Measurements from ENCODE around the gene DNHD1. TPM values are rescaled to one million over a fixed set of nuclear protein-coding genes. Genes with fewer than 3 reads are reported as not detected.
A peak's percentile ranks its signal among the peaks of the same experiment; 100 is the strongest.

Gene DNHD1
- total RNA-seq, 4 donors from 2014 or later: 3.4 to 10.5 (median 4.3) TPM

DNA sequence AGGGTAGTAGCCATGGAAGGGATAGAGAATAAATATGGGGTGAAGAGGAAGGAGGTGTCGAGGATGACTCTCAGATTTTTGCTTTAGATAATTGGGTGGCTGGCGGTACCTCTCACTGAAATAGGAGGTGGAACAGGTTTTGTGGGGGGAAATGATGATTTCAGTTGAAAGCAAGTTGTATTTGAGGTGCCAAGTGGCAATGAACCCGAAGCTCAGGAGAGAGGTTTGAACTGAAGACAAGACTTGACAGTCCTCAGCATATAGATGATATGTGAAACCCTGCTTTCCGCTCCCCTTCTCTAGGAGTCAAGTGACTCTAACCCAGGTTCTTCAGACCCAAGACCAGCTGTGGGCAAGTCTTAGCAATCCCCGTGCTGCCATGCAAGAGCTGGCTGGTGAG is 72.6 kb downstream of the DNHD1 start:
- Histone ChIP-seq H3K27me3 (no peaks in the 10 kb centered on the region), H3K36me3 (peaks cover 0 to 4% of the 10 kb centered on the region in 2 donors), H3K4me1 (peaks cover 25 to 28% of the 10 kb centered on the region in 2 donors), H3K27ac (peak overlapping the region in 2 of 4 donors; percentile 80 to 86), H3K4me3 (no peak overlapping the region), H3K9me3 (no peaks in the 10 kb centered on the region)
- DNase-seq: no peak
- TF ChIP-seq POLR2A (IDR thresholded peaks at IDR 0.05): no peak
- TF ChIP-seq, protein P1, sequence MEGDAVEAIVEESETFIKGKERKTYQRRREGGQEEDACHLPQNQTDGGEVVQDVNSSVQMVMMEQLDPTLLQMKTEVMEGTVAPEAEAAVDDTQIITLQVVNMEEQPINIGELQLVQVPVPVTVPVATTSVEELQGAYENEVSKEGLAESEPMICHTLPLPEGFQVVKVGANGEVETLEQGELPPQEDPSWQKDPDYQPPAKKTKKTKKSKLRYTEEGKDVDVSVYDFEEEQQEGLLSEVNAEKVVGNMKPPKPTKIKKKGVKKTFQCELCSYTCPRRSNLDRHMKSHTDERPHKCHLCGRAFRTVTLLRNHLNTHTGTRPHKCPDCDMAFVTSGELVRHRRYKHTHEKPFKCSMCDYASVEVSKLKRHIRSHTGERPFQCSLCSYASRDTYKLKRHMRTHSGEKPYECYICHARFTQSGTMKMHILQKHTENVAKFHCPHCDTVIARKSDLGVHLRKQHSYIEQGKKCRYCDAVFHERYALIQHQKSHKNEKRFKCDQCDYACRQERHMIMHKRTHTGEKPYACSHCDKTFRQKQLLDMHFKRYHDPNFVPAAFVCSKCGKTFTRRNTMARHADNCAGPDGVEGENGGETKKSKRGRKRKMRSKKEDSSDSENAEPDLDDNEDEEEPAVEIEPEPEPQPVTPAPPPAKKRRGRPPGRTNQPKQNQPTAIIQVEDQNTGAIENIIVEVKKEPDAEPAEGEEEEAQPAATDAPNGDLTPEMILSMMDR (IDR thresholded peaks at IDR 0.05 in 4 of 5, conservative IDR thresholded peaks at IDR 0.05 in 1 of 5): no peak
- in situ Hi-C loops (cut with MboI; ENCODE audit: low sequenced_read_pairs in 4 of 4): no loop called here
- intact Hi-C loops (cut with DNase I; ENCODE audit: low total_unique reads): no loop called here
- no peak for ATAC-seq

DNA sequence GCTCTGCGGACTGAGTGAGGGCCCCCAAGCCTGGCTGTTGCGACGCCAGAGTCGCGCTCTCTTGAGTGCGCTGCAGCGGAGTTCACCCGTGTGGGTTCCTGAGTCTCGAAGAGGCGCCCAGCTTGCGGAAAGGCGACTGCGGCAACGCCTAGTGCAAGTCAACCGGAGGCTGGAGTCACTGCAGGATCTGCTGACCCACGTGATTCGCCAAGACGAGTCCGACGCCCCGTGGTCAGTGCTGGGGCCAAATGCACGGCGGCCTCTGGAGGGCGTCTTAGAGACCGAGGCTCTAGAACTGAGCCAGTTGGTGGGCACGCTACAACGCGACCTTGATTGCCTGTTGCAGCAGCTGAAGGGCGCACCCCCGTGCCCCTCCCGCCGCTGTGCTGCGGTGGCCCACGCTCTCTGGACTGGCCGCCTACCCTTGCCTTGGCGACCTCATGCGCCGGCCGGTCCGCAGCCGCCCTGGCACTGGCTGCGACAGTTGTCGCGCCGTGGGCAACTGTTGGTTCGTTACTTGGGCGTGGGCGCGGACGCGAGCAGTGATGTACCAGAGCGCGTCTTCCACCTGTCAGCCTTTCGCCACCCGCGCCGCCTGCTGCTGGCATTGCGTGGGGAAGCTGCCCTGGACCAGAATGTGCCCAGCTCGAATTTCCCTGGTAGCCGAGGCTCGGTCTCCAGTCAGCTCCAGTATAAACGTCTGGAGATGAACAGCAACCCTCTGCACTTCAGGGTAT is 73.8 kb downstream of the DNHD1 start:
- H3K9me3 ChIP-seq: no peaks in the 10 kb centered on the region
- intact Hi-C loops (cut with DNase I; ENCODE audit: low total_unique reads) (loop anchor here (1.0 kb wide), 1 partner anchor 31 kb away; no protein-coding TSS in a partner anchor), in situ Hi-C loops (cut with MboI; ENCODE audit: low sequenced_read_pairs in 4 of 4) (no loop called here)
- DNase-seq (peak in 1 of 2 donors; percentile 89), ATAC-seq (peak in 1 of 2 donors; percentile 69)
- peak overlapping the region in 3 of 4 donors; percentile 74 to 86 (median 80) for H3K27ac ChIP-seq
- H3K27me3 ChIP-seq: no peaks in the 10 kb centered on the region
- peaks cover 0 to 3% of the 10 kb centered on the region in 2 donors for H3K36me3 ChIP-seq
- peak overlapping the region in 2 of 4 donors; percentile 8 to 35 for H3K4me3 ChIP-seq
- H3K4me1 ChIP-seq: peaks cover 25 to 28% of the 10 kb centered on the region in 2 donors
- TF ChIP-seq, protein P1 (IDR thresholded peaks at IDR 0.05 in 4 of 5, conservative IDR thresholded peaks at IDR 0.05 in 1 of 5): peak in 2 of 5 experiments; percentile 36 to 37
- TF ChIP-seq POLR2A (IDR thresholded peaks at IDR 0.05): peak; percentile 53 to 71

DNA sequence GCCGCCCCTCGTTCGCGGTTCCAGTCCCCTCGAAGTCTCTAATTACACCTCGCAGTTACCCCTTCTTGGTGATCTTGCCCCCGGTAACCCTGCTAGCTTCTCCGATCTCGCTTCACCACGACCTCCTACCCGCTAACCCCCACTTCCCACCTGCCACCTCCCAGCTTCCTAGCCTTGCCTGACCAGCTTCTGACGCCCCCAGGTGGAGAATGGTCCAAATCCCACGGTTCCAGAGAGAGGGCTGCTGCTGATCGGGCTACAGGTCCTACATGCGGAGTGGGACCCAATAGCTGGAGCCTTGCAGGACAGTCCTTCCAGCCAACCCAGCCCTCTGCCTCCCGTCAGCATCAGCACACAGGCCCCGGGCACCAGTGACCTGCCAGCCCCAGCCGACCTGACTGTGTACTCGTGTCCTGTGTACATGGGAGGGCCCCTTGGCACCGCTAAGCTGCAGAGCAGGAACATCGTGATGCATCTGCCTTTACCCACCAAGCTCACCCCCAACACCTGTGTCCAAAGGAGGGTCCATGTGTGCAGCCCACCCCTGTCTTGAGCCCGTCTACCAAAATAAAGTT is 74.4 kb downstream of the DNHD1 start:
- TF ChIP-seq POLR2A (IDR thresholded peaks at IDR 0.05): no peak
- TF ChIP-seq, protein P1 (IDR thresholded peaks at IDR 0.05 in 4 of 5, conservative IDR thresholded peaks at IDR 0.05 in 1 of 5): no peak
- in situ Hi-C loops (cut with MboI; ENCODE audit: low sequenced_read_pairs in 4 of 4) (no loop called here), intact Hi-C loops (cut with DNase I; ENCODE audit: low total_unique reads) (loop anchor here (1.0 kb wide), 1 partner anchor 31 kb away; no protein-coding TSS in a partner anchor)
- Histone ChIP-seq H3K4me3 (peak overlapping the region in 2 of 4 donors; percentile 8 to 35), H3K4me1 (peaks cover 25 to 26% of the 10 kb centered on the region in 2 donors), H3K27ac (peak overlapping the region in 3 of 4 donors; percentile 74 to 86 (median 80)), H3K27me3 (no peaks in the 10 kb centered on the region), H3K36me3 (peaks cover 0 to 3% of the 10 kb centered on the region in 2 donors), H3K9me3 (no peaks in the 10 kb centered on the region)
- no peak for ATAC-seq
- no peak for DNase-seq

DNA sequence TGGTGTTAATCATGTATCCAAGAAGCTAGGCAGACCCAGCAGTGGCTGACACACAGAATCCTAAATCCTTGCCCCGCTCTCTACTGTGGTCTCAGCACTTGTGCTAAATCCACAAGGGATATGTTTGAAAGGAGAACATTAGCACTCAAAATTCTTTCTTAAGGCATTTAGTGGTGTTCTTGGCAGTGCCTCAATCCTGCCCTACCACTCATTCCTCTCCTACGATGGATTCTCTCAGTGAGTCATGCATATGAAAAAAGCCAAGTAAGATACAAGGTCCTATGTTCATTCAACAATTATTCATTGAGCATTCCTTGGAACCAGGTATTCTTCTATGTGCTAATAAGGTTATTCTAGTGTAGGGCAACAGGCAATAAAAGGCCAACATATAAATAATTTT is 75.1 kb downstream of the DNHD1 start:
- Histone ChIP-seq H3K4me3 (no peak overlapping the region), H3K4me1 (peaks cover 24 to 27% of the 10 kb centered on the region in 2 donors), H3K36me3 (peaks cover 0 to 3% of the 10 kb centered on the region in 2 donors), H3K27me3 (no peaks in the 10 kb centered on the region), H3K9me3 (no peaks in the 10 kb centered on the region), H3K27ac (peak overlapping the region in 2 of 4 donors; percentile 80 to 86)
- no peak for TF ChIP-seq POLR2A (IDR thresholded peaks at IDR 0.05)
- TF ChIP-seq, protein P1 (IDR thresholded peaks at IDR 0.05 in 4 of 5, conservative IDR thresholded peaks at IDR 0.05 in 1 of 5): no peak
- ATAC-seq (no peak), DNase-seq (no peak)
- intact Hi-C loops (cut with DNase I; ENCODE audit: low total_unique reads) (no loop called here), in situ Hi-C loops (cut with MboI; ENCODE audit: low sequenced_read_pairs in 4 of 4) (no loop called here)
